GM12892 (cell line): ENCODE results near the gene OPHN1.

ENCODE experiments used
- POLR2A ChIP-seq: IDR thresholded peaks from 2 replicates; pipeline ENCODE4 v1.6.1; 2011; ENCODE audit warnings: low read depth, low read length, control low read depth
- POLR2AphosphoS5 ChIP-seq: IDR thresholded peaks from 2 replicates; pipeline ENCODE4 v1.6.1; 2011; ENCODE audit warnings: low read depth, low read length, control low read depth
- TAF1 ChIP-seq: IDR thresholded peaks from 2 replicates; pipeline ENCODE4 v1.6.1; 2011; ENCODE audit warnings: low read depth, mild to moderate bottlenecking, control low read depth, low read length, borderline replicate concordance

DNA sequence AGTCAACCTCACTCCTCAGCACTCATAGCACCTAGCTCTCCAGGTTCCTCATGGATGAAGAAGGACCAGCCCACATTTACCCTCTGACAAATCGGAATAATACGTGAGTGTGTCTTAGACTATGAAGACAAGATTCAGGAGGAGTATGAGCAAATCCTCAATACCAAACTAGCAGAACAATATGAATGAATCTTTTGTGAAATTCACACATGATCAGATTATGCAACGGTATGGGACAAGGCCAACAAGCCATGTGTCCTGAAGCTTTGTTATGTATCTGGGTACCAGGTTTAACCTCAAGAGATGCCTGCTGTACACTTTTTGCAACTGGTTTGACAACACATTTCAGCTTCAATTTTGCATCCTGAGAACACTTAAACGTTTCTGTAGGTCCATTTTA is 300.1 kb downstream of the OPHN1 start:
- no peak for TF ChIP-seq POLR2AphosphoS5
- no peak for TF ChIP-seq POLR2A
- TF ChIP-seq TAF1 = no peak
